GM19099 (cell line): ENCODE results near the gene NPDC1.

Source experiments
- POLR2A ChIP-seq: IDR thresholded peaks from 3 replicates; pipeline ENCODE4 v1.6.1; 2011; ENCODE audit warnings: low read depth; ENCODE audit not compliant: insufficient read length; ENCODE audit errors: extremely low read depth

The NPDC1 gene

GRCh38 chr9:137046088-137046787 is at the start of gene NPDC1:
Gene NPDC1 (minus strand): TSS chr9:137046177. CDS start chr9:137045989, 188 bp downstream.
- TF ChIP-seq POLR2A = no peak

- TF ChIP-seq POLR2A = no peak
Measured at GRCh38 chr9:137089232-137089947, 43.4 kb upstream of the NPDC1 start.

GRCh38 chr9:137088121-137088520 is 42.1 kb upstream of the NPDC1 start:
- TF ChIP-seq POLR2A = no peak

- TF ChIP-seq POLR2A = no peak
Measured at GRCh38 chr9:137087409-137087925, 41.5 kb upstream of the NPDC1 start.

- peak; percentile 69 for TF ChIP-seq POLR2A
Measured at GRCh38 chr9:137086531-137087408, 40.8 kb upstream of the NPDC1 start, which contains the start of gene MAN1B1. Gene MAN1B1 (plus strand): TSS chr9:137086985. CDS start chr9:137087000, 15 bp downstream.

- TF ChIP-seq POLR2A = no peak
Measured at GRCh38 chr9:137085920-137086530, 40.0 kb upstream of the NPDC1 start.

GRCh38 chr9:137084526-137084925 is 38.5 kb upstream of the NPDC1 start:
- no peak for TF ChIP-seq POLR2A

- no peak for TF ChIP-seq POLR2A
Measured at GRCh38 chr9:137083394-137084004, 37.5 kb upstream of the NPDC1 start.

GRCh38 chr9:137082925-137083290 is 36.9 kb upstream of the NPDC1 start:
- TF ChIP-seq POLR2A = no peak

- TF ChIP-seq POLR2A = no peak
Measured at GRCh38 chr9:137082222-137082924, 36.4 kb upstream of the NPDC1 start.

GRCh38 chr9:137080260-137081122 is 34.5 kb upstream of the NPDC1 start:
- no peak for TF ChIP-seq POLR2A

GRCh38 chr9:137079401-137079787 is 33.4 kb upstream of the NPDC1 start:
- no peak for TF ChIP-seq POLR2A

- no peak for TF ChIP-seq POLR2A
Measured at GRCh38 chr9:137078701-137079400, 32.9 kb upstream of the NPDC1 start.
